HG03045 (cell line): ENCODE results near the gene CRHR1.
"Not testable (repeated sequence)": the region's sequence is repeated elsewhere in the genome, so short reads cannot be mapped to it uniquely, and the experiment has no call there.

Experiments used
- ATAC-seq: cut with Tn5 transposase; IDR thresholded peaks from one replicate; pipeline ENCODE4 v1.9.1; 2021; ENCODE audit warnings: mild to moderate bottlenecking, moderate library complexity; ENCODE audit not compliant: unreplicated experiment

CRHR1 gene

DNA sequence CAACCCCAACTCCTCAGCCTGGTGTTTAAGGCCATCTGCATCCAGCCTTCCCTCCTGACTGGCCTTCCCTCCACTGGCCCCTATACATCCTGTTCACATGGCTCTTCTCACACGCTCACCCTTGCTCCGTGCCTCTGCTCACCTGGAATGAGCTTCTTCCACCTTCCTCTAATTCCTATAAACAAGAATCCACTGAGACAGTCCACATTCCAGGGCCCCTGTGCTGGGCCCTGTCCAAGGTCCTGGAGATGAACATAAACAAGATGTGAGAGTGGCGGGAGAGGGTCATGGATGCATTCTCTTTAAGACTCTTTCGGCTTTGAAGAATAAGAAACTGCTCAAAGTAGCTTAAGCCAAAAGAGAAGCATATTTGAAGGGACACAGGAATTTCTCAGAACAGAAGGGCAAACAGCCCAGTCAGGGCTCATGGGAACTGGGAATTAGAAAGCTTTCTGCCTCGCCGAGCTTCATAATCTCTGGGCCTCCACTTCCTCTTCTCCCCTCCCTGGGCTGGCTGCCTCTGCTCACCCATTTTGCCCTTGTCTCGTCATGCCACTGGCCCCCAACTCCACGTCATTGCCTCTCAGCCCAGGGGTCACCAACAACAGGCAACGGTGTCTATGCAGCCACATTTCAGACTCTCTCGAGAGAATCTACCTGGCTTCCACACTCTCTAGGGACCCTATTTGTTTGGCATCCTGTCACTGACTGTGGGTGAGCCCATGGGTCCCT, 74.0 kb downstream of the CRHR1 start:
- ATAC-seq = no peak

DNA sequence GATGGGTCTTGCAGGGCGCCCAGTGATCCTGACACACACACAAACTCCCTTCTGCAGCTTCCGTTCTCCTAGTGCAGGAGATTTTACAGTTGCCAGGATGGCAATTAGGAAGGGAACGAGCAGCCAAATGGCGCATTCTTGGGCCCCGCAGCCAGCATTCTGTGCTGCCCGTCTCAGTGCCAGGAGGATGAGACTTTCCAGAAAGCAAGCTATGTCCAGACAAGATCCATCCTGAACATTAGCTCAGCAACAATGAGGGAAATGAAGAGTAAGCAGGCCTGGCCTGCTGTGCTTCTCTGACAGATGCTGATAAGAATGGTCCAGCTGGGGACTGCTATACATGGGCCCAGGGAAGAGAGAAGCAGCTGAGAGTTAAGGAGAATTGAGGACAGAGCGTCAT, 77.0 kb downstream of the CRHR1 start:
- no peak for ATAC-seq

DNA sequence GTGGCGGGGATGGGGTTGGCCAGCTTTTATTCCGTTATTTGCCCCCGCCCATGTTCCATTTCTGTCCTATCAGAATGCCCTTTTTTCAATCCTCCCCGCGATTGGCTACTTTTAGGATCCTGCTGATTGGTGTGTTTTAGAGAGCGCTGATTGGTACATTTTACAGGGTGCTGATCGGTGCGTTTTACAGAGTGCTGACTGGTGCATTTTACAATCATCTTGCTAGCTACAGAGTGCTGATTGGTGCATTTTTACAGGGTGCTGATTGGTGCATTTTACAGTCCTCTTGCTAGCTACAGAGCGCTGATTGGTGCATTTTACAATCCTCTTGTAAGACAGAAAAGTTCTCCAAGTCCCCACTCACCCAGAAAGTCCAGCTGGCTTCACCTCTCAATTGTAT, 78.0 kb downstream of the CRHR1 start:
- not testable (repeated sequence) for ATAC-seq

DNA sequence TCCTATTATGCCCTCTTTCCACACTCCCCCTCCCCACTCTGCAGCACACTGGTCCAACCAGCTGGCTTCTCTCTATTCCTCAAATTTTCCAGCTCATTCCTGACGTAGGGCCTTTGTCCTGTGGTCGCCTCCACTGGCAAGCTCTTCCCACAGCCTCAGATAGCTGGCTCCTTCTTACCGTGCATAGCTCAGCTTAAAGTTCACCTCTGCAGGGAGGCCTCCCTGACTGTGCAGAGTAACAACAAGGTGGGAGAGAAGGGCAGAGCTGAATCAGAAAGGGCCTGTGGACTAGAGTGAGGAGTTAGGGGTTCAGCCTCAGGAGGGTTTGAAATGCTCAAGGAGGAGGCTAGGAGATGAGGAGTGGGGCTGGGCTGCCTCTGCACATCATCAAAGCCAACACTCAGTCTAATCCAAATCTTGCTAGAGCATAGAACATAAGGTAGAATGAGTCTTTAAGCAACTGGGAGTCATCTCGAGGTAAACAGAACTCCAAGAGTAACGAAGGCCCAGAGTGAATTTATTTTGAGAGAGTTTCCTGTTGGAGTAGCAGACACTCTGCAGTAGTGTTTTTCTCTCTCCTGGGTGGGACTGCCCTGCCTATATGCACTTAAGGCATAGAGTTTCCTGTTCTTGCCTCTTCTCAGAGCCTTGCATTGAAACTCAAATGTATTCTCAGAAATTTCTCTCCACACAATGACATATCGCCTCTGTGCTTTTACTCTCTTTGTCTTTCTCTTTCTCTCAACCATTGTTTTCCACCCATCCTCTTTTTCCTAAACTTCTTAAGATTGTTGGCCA, 79.9 kb downstream of the CRHR1 start:
- ATAC-seq = no peak

DNA sequence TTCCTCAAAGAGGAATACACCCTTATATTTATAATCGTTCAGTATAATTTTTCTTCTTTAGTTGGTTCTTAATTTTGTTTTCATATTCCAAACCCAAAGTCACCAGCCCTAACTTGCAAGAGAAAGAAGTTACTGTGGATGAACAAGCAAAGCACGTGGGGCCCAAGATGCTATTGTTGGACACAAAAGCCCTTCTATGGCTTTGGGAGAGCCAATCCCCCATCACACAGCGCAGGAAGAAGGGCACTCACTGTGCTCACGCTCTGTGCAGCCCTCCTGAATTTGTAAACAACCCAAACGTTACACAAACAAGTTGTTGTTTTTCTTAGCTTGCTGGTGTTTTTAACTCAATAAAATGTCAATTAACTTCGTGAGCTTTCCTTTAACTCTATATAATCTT, 83.1 kb downstream of the CRHR1 start:
- ATAC-seq = no peak

DNA sequence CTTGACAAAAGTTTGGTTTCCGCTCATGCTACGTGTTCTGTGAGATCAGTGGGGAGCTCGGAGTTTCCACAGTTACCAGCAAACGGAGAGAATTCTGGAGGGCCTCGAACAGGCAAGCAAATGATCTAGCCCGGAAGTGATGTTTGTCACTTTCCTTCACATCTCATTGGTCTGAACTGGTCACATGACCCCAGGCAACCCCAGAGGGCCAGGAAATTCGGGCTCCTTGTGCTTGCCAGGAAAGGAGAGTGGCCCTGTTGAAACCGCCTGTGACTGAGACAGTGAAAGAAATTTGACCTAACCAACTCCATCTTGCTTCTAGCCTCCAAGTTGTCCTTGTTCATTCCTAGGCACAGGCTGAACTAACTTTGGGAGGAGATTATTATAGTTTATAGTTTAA, 83.6 kb downstream of the CRHR1 start:
- ATAC-seq = no peak

DNA sequence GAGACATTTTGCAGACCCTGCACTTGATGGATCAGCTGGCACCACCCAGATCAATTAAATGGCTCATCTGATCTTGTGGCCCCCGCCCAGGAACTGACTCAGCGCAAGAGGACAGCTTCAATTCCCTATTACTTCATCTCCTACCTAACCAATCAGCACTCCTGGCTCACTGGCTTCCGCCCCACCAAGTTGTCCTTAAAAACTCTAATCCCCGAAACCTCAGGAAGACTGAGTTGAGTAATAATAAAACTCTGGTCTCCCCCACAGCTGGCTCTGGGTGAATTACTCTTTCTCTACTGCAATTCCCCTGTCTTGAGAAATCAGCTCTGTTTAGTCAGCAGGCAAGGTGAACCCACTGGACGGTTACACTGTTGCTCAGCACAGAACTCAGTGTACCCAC, 84.2 kb downstream of the CRHR1 start:
- ATAC-seq = no peak

DNA sequence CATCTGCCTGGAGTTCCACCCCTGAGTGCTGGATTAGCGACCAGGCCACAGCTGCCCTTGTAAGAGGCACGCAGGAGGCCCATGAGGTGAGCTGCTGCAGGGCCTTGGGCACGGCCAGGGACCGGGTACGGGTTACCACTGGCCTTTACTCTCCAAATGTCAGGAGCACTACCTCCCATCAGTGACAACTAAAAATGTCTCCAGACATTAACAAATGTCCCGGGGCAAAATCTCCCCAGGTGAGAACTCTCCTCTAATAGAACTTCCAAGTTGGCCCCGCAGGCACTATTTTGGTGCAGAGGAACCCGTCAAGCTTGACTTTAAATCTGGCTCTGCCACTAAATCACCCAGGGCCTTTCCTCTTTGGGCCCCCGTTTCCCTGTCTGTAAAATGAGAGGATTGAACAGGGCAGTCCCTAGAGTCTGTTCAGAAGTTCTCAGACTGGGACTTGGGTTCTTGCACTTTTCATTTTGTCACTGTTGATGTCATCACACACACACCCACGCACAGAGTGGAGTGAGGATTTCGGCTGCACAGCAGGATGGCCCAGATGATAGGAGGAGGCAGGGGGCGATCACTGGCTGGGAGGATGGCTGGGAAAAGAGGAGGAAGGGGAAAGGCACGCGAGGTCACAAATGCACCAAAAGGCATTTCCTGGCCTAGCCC, 85.7 kb downstream of the CRHR1 start:
- ATAC-seq = no peak

DNA sequence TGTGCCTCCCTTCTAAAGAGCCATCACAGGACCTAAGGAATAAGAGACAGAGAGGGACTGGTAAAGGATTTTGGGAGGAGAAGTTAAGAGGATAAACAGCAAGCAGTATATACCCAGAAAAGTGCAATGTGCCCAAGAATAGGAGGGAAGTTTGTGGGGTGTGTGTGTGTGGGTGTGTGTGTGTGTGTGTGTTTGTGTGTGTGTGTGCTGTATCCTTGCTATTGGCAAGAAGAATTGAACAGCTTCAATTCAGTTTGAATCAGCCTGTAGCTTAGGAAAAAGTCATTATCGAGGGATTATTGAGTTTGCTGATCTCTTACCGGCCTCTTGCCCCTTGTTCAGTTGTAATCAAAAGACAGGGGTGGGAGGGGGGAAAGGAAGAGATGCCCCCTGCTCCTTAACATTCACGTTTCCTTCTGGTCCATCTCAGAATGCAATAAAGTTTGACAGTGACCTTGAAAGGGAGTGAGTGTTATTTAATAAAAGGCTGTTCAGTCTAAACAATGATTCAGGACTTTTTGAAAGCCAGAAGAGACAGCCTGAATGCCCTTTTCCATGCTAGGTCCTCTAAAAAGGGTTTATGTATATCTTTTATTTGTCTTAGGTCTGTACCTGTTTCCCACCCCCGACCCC, 86.3 kb downstream of the CRHR1 start:
- ATAC-seq = no peak

DNA sequence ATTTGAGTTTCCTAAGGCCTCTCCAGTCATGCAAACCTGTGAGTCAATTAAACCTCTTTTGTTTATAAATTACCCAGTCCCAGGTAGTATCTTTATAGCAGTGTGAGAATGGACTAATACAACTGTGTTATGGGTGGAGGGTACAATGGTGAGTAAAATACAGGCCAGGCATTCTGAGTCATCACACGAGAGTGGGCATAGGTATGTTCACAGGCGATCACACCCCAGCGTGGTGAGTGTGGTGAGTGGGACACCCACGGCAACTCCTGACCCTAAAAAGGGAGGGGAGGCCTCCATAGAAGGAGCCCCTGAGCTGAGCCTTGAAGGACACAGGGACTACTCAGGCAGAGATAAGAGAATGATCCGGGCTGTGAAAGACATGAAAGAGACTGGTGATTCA, 87.6 kb downstream of the CRHR1 start:
- ATAC-seq = no peak

DNA sequence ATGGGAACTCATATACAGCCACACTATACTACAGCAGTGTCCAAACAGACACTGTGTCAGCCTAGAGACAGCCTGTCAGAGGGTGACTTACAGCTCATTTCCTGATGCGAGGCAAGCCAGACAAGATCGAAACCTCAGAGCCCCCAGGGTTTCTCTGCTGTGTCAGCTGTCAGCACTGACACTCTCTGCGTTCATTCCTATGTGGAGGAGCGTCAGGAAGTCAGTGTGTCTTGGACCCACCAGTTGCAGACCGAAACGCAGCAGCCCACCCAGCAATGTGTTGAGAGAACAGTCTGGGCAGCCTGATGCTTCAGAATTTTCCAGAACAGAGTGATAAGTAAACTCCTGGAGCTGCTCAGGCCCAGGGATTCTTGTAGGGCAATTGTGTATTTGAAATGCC, 89.6 kb downstream of the CRHR1 start:
- no peak for ATAC-seq

DNA sequence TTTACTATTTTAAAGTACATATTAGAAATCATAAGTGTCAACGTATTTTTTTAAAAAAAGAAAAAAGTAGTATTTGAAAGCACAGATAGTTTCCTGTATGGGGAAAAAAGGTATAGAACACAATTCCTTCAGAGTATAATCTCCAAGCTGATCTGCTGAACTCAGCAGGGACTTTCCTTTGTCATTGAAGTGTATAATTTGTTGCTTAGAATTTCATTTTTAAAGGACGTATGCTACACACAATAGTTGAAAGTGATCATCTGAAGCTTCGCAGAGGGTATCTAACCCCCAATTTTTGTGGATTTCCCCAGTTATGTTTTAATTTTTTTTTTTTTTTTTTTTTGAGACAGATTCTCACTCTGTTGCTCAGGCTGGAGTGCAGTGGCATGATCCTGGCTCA, 90.0 kb downstream of the CRHR1 start:
- no peak for ATAC-seq

DNA sequence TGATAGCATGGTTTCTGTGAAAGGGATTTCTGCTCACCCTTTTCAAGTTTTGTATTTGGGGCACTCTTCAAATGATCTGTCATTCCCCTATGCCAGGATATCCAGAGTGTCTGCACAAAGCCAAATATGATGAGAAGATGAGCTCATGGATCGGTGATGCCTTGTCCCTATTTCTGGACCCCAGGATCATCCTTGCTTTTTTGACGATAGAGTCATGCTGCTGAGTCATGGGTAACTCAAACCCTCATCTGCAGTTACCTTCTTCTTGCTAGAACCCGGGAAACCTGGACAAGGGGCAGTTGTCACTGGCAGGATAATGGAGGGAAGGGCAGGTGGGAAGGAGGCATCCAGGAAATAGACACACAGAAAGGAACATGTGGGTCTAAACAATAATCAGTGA, 92.4 kb downstream of the CRHR1 start:
- ATAC-seq = no peak

DNA sequence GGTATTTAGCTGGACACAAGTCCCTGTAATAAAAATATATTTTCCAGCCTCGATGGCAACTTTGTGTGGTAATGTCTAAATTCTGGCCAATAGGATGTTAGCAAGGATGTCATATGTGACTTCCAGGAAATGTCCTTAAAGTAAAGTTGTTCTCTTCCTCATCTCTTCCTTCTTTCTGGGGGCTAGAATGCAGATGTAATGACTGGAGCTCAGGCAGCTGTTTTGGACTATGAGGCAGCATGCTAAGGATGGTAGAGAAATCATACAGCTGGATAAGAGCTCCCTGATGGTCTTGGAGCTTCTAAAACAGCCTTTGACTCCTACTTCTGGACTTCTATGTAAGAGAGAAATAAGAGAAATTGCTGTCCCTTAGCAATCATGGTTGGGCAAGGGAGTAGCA, 93.3 kb downstream of the CRHR1 start:
- no peak for ATAC-seq

DNA sequence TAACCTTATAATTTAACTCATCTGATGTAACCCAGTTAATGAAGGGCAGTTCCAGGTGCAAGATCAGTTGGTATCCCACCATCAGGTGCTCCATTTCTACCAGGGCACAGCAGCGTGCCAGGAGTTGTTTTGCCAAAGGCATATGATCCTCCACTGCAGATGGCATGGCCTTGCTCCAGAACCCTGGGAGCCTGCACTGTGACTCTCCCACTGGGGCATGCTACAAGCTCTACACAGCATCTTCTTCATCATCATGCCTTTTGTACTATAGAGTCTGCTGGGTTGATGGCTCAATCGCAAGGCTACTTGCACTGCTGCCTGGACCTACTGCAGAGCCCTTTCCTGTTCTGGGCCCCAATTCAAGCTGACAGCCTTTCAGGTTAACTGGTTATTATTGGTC, 98.9 kb downstream of the CRHR1 start:
- no peak for ATAC-seq
